ENCODE measurements around the gene FAM83F.

FAM83F gene

GRCh38 chr22:40076702-40077645 is 82.2 kb downstream of the FAM83F start:
- no peak for DNase-seq

- no peak for DNase-seq
Measured at GRCh38 chr22:40077646-40078016, 82.9 kb downstream of the FAM83F start.

GRCh38 chr22:40081662-40082061 is 86.9 kb downstream of the FAM83F start:
- no peak for DNase-seq

- DNase-seq: no peak
Measured at GRCh38 chr22:40082184-40082583, 87.4 kb downstream of the FAM83F start.

GRCh38 chr22:40083794-40084193 is 89.0 kb downstream of the FAM83F start:
- no peak for DNase-seq

GRCh38 chr22:40084246-40084645 is 89.5 kb downstream of the FAM83F start:
- no peak for DNase-seq

GRCh38 chr22:40088818-40089217 is 94.1 kb downstream of the FAM83F start:
- no peak for DNase-seq
